Measurements from ENCODE around the gene DENND1B. TPM values are rescaled to one million over a fixed set of nuclear protein-coding genes. Genes with fewer than 3 reads are reported as not detected.

The DENND1B gene
- polyA plus RNA-seq, 5 donors = 8.8 to 17.1 (median 13.8) TPM

DNA sequence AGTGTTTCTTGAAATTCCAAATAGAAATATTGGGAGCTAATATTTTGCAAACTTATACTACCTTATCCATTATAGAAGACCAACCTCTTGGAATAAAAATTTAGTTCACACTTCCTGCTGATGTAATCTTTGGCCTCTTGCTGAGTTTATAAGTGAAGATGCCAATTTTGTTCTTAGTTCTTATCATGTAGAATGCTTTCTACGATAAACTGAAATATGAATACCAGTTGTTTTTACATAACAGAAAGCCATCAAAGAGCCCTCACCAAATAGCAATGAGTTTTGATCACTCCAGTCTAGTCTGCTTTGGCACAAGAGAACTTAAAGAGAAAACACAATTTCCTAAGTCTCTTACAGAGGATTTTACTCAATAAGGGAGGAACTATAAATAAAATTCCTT is 89.5 kb downstream of the DENND1B start:
- no peak for DNase-seq

DNA sequence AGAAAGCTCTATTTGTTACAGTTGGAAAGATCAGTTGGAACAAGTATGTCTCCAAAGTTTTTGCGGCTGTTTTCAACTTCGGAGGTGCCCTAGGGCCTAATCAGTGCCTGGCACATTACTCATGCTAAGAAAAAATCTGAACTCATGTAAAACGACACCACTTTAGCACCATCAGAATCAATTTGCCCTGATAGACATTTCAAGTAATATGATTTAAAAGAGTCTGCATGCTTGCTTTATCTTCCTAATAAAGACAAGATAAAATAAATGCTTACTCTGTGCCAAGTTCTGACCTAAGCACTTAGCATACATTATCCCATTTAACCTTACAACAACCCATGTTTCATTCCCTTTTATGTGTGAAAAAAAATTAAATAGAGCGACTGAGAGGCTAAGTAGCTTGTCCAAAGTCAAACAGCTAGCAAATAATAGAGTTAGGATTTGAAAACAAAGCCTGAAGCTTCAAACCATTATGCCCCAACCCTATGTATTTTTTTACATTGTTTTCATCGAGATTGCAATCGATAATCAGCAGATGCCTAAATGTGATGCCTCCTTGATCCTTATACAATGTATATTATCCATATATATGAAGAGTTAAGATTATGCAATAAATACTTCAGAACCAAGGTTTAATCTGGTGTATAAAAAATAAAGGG is 91.3 kb downstream of the DENND1B start:
- no peak for DNase-seq

DNA sequence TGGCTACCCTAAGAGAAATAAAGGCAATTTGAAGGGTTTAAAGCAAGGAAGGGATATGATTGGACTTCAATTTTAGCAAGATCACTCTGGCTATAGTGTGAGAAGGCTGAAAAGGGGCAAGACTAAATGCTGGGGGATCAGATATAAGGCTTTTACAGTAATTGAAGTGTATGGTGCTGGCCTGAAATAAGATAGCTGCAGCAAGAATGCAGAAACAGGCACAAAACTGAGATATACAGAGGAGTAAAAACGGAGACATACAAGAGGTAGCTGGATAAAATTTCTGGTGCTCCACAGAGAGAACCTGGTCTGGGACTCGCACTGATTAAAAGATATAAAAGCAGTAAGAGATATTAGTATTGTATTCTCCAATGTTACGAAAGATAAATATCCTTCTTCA is 92.0 kb downstream of the DENND1B start:
- DNase-seq = no peak

GRCh38 chr1:197680311-197680710 is 95.0 kb downstream of the DENND1B start:
- DNase-seq = no peak

GRCh38 chr1:197677752-197678295 is 97.5 kb downstream of the DENND1B start:
- DNase-seq = no peak

DNA sequence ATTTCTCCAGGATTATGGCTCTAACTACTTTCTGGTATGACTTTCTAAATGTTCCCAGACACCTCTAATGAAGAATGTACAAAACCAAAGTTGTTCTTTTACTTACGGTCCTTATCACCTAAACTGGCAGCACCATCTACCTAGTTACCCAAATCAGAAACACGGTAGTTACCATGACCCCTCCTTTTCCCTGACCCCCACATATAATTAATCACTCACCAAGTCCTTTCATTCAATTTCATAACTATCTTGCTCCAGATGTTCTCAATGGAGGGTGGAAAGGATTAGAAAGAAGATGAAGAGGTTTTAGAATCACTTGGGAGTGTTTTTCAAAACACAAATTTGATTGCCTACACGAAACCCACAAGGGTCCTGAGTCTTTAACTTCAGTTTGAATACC is 98.0 kb downstream of the DENND1B start:
- no peak for DNase-seq

GRCh38 chr1:197675583-197676208 is 99.6 kb downstream of the DENND1B start:
- DNase-seq = peak in 1 of 2 donors; percentile 40

DNA sequence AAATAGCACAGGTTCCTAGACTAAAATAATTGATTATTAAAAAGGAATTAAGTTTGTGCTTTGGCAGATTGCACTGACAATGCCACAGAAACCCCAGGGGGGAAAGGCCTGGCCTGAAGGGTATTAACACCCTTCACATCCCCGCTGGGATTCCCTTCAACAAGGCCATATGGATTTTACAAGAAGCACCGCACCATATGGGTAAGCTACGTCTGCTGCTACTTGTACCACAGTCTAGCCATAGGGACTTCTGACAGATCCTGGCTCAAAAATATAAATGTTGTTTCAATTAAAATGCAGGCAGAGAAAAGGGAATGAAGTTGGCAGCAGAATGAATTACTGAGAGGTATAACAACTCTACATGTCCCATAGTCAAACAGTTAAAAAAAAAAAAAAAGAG is 101.0 kb downstream of the DENND1B start:
- DNase-seq = no peak

DNA sequence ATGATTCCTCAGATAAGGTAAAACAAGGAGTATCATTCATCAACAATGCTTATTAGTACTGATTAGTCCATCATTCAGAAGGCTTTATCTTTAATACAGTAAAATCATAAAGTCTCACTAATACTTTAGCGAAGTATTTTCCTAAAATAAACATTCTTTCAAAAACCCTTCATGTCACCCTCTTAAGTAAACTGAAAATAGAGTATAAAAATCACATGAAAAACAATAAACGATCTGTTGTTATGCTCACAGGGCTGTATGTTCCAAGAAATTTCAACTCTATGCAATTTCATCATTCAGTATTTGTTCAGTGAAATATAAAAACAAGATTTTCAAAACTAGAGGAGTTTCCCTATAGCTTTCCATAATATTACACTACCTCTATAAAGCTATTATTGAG is 102.0 kb downstream of the DENND1B start:
- DNase-seq = no peak

GRCh38 chr1:197672347-197672746 is 102.9 kb downstream of the DENND1B start:
- no peak for DNase-seq

GRCh38 chr1:197671920-197672319 is 103.4 kb downstream of the DENND1B start:
- DNase-seq = no peak

GRCh38 chr1:197671140-197671539 is 104.1 kb downstream of the DENND1B start:
- DNase-seq = no peak

DNA sequence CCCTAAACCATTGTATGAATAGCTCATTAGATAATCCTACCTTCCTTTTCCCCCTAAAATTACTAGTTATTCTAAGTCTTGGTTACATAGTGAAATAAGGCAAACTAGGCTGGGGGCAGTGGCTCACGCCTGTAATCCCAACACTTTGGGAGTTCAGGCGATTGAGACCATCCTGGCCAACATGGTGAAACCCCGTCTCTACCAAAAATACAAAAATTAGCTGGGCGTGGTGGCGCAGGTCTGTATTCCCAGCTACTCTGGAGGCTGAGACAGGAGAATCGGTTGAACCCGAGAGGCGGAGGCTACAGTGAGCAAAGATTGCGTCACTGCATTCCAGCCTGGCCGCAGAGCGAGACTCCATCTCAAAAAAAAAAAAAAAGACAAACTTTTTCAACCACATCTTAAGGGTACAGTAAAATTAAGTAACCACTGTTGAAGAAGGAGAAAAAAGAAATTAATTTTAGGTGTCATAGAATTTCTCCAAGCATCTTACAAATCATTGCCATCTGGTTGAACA is 108.5 kb downstream of the DENND1B start:
- no peak for DNase-seq

GRCh38 chr1:197664391-197664790 is 110.9 kb downstream of the DENND1B start:
- DNase-seq = no peak

DNA sequence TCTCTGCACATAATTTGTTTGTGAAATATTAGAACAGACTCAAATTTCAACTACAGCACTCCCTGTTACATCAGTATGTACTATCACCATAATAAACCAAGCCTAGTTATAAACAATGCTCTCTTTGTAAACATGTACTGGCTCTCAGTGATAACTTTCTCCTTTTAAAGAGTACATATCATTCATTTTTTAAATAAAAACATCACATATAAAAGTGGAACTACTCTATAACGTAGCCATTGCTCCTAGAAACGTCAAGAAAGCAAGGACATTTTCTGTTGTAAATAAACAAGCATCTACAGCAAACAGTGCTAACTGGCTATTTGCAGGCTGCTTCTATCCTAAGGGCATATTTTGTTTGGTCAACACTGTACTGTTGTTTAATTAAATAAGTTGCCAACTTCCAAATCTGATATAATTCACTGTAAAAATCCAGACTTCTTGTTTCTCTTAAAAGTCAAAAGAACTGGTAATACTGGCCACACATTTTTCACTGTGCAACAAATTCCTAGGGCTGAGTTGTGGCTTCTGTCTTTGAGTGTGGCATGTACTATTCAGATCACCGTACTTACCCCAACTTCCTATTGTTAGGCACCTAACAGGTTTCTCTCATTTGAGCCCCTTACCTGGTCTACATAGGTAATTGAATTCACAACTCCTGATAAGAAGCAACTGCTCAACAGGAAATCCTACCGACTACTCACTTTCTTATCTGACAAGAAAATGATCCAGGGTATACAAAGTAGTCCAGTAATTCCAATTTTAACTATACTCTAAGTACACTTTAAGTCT is 111.9 kb downstream of the DENND1B start:
- no peak for DNase-seq

- DNase-seq = no peak
Observed at GRCh38 chr1:197660389-197660788, 114.9 kb downstream of the DENND1B start.

DNA sequence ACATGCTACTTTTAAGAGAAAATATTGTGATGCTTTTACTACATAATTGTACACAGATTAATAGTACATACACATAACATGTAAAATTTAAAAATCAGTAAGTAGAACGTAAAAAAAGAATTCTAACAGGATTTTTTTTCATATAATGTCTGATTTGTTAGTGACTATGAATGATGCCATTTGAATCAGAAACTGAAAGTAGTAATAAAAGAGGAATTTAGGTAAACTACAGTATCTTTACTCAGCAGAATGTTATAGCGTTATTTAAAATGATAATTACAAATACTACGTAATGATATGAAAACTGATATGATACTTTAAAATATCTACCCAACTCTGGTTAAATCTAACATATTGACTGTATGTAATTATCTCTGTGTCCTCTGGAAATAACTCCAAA is 116.1 kb downstream of the DENND1B start:
- DNase-seq = no peak

- no peak for DNase-seq
Observed at GRCh38 chr1:197649188-197649587, 126.1 kb downstream of the DENND1B start.

- no peak for DNase-seq
Observed at GRCh38 chr1:197638316-197638715, 137.0 kb downstream of the DENND1B start.

DNA sequence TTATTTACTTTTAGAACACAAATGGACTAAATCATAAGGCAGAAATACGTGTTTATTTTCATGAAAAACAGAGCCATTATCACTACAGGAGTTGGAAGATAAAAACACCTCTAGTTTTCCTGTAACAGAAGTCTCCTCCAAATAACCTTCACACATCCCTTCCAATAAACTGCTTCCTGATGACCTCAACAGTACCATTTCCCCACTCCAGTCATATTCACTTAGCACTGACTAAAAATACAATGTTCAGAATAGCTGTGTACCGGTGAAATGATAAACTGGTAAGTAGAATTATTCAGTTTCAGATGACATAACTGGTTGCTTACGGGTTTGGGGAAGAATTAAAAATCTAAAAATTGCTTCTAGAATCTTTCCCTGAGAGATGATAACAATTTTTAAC is 137.9 kb downstream of the DENND1B start:
- DNase-seq = no peak

- DNase-seq = no peak
Observed at GRCh38 chr1:197633447-197634078, 141.7 kb downstream of the DENND1B start.

DNA sequence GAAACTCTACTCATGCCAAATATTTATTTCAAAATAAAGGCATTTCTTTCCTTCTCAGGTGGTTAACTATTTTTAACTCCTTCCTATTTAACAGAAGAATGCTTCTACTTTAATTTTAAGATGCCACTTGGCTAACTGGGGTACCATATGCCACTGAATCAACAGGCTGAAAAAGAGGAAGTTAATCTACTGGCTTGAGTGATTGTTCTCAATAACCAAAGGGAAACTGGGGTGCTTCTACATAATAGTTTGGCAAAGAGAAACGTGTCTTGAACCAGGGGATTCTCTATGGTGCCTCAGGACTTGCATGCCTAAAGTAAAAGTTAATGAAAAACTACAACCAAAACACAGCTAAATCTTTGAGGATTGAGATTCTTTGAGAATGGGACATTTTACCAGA is 142.6 kb downstream of the DENND1B start:
- DNase-seq = no peak

Measured in right lung (tissue), 5 donors.